GM10847 (cell line): ENCODE data around the gene DENND2A.

Experiments used
- POLR2A ChIP-seq: IDR thresholded peaks from 2 replicates; pipeline ENCODE4 v1.6.1; 2011; ENCODE audit not compliant: insufficient read length; ENCODE audit errors: extremely low read depth

The DENND2A gene

GRCh38 chr7:140526214-140526613, 114.4 kb downstream of the DENND2A start:
- no peak for TF ChIP-seq POLR2A

- TF ChIP-seq POLR2A = no peak
Observed at GRCh38 chr7:140525743-140526142, 114.9 kb downstream of the DENND2A start.

- no peak for TF ChIP-seq POLR2A
Observed at GRCh38 chr7:140521421-140521820, 119.2 kb downstream of the DENND2A start.

DNA sequence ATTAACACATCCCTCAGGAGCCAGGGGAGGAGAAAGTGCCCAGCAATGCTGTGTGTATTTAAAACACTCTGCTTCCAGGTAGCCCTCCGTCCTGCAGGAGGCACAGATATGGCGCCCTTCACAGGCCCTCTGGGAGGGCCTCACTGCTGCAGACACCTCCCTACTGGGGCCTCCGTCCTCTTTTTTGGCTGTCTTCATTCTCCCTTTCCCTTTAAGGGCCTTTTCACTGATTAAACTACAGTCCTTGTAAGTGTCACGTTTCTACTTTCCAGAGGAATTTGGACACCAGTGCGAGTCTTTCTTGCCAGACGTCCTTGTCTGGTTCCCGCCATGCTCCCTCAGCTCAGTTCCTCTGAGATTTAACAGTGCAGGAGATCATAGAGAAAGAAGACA, 121.6 kb downstream of the DENND2A start:
- TF ChIP-seq POLR2A = no peak

- no peak for TF ChIP-seq POLR2A
Observed at GRCh38 chr7:140518370-140519006, 122.1 kb downstream of the DENND2A start.

DNA sequence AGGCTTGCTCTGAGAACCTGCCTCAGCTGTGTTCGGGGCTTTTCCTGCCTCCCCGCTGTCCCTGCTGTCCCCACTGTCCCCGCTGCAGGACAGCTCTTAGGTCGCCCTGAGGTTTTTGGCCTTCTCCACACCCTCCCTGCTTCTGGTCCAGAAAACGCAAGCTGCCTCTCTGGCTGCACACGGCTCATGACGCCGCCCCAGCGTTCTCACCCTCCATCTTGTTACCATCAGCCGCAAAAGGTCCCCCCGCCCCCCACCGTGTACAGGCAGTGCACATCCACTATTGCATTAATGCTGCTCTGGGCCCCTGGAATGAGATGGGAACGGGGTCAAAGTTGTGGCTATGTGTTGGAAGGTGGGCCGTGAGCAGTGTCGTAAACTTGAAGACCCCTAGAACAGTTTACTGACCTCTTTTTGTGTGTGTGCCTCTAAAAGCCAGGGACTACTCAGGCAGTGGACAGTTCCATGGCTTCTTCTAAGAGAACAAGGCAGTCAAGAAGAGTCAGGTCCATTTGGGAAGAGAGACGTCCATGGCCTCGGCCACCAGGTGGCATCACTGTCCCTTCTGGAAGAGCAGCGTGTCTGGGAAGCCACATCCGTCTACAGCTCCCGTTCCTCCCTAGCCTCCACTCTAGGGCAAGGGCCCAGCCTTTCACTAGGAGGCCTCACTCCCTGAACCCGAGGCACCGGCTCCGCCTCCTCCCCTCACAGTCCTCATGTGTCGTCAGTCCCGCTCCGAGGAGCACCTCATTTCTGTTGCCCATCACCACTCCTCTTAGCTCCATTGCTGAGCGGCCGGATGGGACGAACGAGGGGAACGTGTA, 122.9 kb downstream of the DENND2A start:
- no peak for TF ChIP-seq POLR2A

DNA sequence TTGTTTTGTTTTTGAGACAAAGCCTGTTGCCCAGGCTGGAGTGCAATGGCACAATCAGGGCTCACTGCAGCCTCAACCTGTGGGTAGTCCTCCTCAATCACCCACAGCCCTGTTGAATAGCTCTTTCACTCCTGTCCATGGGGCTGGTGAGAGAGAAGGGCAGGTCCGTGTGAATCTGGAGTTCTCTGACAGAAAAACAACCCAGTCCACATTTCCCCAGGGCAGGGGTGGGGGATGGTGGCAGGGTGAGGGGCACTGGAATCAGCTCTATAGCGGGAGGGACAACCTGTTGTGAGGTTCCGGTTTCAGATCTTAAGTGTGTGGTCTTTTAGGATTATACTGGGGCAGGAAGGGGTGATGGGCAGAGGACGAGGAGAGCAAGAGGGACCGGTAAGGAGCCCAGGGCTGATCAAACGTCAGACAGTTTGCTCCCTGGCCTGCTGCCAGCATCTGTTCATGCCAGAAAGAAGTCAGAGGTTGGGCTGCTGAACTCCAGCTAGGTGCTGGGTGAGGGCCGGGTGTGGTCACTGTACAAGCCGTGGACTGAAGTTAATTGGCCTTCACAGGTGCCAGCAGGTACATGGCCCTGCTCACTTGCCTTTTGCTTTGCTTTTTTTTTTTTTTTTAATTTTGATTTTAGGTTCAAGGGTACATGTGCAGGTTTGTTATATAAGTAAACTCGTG, 128.2 kb downstream of the DENND2A start:
- no peak for TF ChIP-seq POLR2A

DNA sequence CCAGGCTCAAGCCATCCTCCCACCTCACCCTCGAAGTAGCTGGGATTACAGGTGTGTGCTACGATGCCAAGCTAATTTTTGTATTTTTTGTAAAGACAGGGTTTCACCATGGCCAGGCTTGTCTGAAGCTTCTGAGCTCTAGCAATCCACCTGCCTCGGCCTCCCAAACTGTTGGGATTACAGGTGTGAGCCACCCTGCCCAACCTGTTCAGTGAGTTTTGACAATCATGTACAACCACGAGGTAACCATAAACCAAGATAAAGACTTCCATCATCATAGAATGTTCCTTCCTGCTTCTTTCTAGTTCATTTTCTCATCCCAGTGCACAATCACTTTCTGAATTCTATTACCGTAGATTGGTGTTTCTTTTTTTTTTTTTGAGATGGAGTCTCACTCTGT, 130.8 kb downstream of the DENND2A start:
- no peak for TF ChIP-seq POLR2A

GRCh38 chr7:140506788-140507464, 133.7 kb downstream of the DENND2A start:
- no peak for TF ChIP-seq POLR2A

DNA sequence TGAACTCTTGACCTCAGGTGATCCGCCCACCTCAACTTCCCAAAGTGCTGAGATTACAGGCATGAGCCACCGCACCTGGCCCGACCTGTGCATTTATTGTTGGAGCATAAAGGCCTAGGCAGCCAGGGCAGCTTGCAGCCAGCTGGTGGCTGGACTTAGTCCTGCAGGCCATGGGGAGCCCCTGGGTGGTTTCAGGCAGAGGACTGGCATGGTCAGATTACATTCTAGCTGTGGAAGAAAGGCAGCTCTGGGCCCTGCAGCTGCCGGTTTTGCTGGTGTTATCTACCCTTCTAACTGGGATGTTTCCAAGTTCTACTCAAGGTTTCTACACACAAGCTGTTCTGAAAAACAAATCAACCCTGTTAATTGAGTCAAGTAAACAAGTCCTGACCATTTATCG, 138.6 kb downstream of the DENND2A start:
- no peak for TF ChIP-seq POLR2A

- TF ChIP-seq POLR2A = no peak
Observed at GRCh38 chr7:140497241-140497769, 143.3 kb downstream of the DENND2A start.

- TF ChIP-seq POLR2A = no peak
Observed at GRCh38 chr7:140495514-140496097, 145.0 kb downstream of the DENND2A start.

DNA sequence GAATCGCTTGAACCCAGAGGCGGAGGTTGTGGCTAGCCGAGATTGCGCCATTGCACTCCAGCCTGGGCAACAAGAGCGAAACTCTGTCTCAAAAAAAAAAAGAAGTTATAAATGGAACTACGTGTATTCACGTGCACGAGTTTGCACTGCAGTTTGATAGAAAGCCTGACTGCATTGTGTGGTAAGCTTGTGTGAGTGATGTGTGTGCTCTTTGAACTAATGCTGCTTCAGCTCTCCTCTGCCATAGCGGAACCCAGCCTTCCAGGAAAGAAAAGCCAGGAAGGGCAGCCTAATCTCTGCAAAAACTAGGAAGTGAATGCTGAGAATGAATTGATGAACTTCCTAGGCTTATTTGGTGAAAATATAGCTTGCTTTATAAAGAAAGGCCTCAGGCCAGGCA, 145.7 kb downstream of the DENND2A start:
- TF ChIP-seq POLR2A = no peak

DNA sequence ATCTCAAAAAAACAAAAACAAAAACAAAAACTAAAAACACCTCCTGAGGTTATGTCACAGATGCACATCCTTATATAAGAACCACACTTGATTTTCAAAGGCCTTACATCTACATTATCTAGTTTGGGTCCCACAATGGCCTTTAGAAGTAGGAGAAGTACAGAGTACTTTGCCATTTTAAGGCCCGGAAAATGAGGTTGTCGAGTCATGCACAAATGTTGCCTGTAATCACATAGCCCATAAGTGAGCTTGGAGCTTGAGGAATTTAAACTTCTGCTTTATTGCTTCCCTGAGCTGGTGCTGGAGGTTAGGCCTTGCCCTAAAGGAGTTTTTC, 151.6 kb downstream of the DENND2A start:
- no peak for TF ChIP-seq POLR2A
